Kidney capillary endothelial cell (primary cell): ENCODE data around the gene PLCH2.

ENCODE experiments used
- DNase-seq: peaks from one replicate; pipeline ENCODE4 v3.0.0-alpha.2; 2018; ENCODE audit warnings: low spot score

PLCH2 gene

DNA sequence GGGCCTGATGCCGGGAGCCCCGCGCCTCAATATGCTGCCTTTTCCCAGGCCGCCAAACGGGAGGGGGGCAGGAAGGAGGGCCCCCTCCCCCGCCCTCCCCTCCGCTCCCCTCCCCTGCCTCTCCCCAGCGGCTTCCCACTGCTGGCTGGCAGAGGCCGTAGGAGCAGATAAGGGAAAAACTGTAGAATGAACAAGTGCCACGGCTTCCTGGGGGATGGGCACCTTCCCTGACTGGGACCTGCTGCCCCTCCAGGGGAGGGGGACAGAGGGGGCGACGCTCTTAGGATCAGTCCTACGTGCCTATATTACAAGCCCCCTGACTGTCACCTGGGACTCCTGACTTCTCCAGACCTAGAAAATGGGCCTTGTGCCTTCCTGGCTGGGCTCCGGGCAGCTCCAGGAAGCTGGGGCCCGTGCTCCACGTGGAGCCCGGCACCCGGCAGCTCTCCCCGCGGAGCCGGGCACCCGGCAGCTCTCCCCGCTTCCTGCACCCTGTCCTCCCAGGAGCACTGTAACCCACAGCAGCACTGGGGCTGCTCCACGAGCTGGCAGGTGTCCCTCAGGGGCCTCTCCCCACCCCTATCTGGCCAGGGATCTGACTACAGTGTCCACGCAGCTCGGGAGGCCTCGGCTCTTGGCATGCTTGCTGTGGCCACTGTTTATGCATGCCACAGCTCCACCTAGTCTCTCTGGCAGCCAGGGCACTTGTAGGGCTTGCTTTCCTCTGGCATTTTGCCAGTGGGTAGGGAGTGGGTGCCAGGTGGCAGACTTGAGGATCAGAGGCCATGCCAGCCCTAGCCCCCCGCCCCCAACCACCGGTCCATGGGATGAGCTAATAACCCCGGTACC, 54.6 kb downstream of the PLCH2 start:
- DNase-seq: no peak

DNA sequence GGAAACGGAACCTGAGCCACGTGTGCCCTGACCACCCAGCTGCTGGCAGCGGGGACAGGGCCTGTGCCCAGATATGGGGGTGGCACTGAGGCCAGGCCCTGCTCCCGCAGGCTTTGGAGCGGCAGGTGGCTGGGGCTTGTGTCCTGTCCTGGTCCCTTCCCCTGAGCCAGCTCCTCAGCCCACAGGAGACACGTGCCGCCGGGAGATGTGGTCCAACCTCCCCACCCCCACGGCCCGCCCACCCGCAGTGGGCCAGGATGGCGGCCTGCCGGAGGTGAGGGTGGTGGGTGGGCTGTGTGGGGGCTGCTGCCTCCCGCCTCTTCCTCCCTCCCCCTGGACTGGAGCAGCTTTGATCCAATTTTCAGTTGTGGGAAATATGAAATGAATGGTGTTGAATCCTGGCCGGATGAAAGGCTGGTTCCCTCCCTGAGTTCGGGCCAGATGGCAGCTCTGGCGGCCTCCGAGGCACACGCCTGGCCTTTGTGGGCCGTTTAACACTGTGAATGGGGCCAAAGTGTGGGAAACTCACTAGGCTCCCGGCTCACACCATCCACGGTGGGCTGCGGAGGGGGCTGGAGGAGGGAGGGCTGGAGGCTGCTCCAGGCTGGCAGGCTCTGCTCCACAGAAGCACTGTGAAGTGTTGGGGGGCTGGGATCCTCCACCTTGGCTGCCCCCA, 56.5 kb downstream of the PLCH2 start:
- DNase-seq: no peak

DNA sequence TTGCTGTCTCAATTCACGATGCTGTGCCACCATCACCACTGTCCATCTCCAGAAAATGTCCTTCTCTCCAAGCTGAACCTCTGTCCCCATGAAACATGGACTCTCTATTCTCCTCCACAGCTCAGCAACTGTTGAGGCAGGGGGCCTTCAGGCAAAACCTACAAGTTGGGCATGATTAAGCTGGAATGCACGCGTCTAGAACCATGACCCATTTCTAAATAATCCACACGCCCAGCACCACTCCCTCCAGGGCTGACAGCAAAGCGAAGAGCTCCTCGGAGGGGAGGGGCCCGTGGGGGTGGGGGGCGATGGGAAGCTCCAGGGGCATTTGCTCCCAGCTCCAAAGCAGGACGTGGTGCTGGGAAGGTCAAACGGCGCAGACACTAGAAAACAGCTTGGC, 57.3 kb downstream of the PLCH2 start:
- DNase-seq: no peak

DNA sequence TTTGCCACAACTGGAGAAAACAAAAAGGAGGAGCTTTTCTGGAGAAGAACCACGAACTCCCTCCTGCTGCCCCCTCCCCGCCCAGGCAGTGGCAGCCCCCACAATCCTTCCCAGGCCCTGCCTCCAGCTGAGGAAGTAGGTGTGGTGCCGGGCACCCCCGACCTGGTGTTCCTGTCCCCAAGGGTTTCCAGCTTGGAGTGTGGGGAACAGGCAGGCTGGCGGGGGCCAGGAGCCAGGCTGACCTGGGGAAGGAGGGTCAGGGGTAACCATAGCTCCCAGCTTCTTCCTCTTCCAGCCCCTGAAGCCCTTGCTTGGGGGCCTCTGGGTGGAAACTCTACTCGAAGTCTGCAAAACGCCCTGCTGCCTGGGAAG, 58.2 kb downstream of the PLCH2 start:
- DNase-seq: no peak

DNA sequence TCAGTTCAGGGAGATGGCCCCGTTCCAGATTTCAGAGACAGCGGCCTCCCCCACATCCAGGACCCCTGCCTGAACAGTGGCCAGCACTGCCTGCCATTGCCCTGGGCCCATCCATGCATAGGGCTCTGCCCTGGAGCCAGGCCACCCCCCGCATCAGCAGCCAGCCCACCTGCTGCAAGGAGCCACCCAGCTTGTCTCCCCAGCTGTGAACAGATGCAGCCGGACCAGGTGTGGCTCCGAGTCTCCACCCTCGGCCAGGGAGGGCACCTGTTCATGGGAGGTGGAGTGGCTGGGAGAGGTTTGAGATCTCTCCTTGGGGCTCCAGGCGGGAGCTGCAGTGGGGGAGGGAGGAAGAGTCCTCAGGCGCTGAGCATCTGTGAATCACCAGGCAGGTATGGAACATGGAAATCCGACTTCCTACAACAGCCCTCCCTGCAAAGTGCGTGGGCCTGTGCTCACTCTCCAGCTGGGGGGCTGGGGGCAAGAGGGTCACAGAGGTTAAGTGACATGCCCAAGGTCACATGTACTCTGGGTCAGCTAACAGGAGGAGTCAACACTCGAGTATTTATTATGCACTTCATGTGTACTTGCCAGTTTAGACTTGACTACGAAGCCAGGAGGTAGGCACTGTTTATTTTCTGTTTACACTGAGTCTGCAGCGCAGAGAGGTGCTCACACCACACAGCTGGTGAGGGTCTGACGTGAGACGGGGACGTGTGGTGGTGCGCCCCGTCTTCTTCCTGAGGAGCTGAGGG, 58.8 kb downstream of the PLCH2 start:
- DNase-seq: no peak

DNA sequence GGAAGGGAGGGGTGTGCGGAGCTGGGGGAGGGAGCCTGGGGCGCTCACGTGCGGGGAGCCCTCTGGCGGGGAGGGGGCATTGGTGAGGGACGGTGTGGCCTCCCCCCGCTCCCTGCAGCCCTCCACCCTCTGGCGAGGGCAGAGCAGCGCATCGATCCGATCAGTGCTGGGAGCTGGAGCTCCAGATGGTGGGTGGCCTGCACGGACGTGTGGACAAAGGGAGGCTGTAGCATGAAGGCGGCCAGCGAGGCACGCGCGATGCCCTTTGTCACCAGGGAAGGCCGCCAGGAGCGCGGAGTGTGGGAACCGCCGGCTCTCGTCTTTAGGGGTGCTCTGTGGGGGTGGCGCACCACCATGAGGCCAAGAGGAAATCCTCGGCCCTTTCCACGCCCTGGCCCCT, 59.4 kb downstream of the PLCH2 start:
- no peak for DNase-seq

DNA sequence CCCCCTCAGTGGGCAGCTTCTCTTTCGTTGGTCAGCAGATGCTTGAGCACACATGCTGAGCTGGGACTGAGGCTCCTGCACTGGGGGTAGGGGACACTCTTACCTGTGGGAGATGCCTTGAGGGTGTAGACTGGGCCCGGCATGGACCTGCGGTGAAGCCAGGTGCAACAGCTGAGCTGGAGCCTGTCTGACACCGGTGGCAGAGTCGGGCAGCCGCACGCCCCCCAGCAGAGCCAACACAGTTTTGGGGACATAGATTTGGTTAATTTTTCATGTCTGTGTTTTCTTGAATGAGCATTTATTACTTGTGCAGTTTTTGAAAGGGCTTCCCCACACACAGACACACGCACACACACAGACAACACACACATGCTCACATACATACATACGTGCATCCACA, 59.9 kb downstream of the PLCH2 start:
- no peak for DNase-seq

DNA sequence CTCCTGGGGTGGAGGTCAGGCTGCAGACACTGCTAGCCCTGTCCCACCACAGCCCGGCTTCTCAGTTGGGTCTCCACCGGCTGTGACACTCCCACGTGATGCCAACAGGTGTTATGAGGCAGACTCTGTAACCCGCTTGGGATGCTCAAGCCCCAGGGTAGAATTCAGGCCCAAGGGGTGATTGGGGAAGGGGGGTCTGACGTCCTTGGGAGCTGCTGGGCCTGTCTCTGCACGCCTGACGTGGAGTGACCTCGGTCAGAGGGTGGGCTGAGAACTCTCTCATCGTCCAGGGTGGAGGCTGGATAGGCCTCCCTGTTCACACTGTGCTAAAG, 61.7 kb downstream of the PLCH2 start:
- DNase-seq: no peak

DNA sequence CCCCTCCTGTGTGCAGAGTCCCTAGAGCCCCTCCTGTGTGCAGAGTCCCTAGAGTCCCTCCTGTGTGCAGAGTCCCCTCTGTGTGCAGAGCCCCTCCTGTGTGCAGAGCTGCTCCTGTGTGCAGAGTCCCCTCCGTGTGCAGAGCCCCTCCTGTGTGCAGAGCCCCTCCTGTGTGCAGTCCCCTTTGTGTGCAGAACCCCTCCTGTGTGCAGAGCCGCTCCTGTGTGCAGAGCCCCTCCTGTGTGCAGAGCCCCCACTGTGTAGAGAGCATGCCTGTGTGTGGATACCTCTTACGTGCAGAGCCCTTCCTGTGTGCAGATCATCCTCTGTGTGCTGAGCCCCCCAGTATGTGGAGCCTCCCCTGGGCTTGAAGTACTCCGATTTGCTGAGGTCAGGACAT, 62.3 kb downstream of the PLCH2 start:
- DNase-seq: no peak

DNA sequence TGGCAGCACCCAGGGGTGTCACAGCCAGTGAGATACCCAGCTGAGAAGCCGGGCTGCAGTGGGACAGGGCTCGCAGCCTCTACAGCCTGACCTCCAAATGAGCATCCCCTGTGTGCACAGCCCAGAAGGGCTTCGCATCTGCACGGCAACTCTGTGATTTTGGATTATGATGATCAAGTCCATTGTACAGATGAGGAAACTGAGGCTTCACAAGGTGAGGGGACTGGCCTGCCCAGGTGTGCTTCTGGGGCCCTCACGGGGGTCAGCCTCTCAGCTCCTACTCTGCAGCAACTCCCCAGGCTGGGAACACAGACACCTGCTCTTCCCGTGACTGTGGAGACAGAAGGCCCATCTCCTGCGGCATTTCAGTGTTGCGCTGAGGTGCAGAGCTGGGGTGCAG, 62.8 kb downstream of the PLCH2 start:
- no peak for DNase-seq

DNA sequence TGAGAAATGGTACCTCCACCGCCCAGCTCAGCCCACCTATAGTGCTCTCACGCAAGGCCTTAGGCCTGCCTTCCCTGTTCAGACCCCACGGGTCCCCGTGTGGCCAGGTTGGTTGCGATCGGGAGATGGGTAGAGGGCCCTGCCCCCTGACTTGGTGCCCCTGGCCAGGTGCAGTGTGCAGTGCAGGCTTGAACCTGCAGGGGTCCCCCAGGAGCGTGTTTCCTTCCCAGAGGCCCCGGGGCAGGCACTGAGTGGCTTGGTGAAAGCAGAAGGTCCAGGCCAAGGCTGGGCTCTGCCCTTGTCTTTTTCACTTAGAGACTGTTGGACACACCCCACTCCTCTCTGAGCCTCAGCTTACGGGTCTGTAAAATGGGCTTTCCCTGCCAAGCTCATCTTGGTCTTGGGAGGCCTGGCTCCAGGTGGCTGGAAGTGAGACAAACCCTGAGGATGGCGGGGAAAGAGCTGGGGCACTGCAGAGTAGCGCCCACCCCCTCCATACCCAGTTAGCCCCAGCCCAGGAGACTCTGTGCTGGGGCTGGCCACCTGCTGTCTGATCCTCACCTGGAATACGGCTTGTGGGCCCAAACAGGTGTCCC, 63.3 kb downstream of the PLCH2 start:
- no peak for DNase-seq

DNA sequence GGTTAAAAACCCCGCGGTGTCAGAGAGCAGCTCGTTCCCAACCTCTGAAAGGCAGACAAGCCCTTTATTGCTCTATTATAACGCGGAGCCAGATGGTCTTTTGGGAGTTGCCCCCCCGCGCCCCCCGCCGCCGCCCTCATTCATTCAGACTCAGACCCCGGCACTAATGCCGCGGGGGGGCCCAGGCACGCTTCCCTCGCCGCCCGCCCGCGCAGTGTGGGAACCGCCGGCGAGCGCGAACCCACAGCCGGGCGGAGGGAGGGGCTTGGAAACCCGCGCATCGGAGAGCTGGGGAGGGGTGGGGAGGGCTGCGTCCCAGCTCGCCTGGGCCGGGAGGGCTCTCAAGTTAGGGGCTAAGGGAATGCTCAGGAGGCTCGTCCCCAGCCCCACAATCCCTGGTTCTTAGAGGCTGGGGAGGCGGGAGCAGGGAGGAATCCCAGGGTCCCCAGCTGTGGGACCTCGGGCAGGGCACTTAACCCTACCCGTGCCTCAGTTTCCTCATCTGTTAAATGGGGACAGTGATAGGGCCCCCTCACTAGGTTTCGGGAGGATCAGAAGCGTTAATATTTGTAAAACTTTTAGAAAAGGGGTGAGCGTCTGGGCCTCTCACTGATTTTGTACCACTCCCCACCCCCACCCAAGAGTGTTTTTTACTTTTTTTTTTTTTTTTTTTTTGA, 64.9 kb downstream of the PLCH2 start:
- no peak for DNase-seq

DNA sequence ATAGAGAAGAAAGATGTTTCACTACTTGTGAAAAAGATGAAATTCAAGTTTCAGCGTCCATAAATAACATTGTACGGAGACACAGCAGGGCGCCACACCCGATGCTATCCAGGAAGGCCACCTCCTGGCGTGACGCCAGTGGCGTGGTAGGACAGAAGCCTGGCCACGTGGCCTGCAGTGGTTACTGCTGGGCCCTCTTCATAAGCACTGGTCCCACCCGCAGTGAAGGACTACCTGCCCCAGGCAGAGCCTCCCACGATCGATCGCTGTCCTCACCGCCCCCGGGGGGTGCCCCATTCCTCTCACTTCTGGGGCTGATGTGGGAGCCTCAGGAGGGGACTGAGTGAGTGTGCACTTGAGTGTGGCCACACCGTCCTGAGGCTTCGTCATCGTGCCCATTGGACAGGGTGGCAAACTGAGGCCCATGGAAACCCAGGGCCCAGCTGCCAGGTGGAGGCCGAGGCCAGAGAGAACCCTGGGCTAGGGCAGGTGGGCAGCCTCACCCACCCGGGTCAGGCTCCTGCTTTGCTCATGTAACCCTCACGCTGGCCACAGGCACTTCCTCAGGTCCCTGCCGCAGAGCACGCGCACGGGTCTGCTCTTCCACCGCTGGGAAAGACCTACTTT, 65.6 kb downstream of the PLCH2 start:
- DNase-seq: no peak

DNA sequence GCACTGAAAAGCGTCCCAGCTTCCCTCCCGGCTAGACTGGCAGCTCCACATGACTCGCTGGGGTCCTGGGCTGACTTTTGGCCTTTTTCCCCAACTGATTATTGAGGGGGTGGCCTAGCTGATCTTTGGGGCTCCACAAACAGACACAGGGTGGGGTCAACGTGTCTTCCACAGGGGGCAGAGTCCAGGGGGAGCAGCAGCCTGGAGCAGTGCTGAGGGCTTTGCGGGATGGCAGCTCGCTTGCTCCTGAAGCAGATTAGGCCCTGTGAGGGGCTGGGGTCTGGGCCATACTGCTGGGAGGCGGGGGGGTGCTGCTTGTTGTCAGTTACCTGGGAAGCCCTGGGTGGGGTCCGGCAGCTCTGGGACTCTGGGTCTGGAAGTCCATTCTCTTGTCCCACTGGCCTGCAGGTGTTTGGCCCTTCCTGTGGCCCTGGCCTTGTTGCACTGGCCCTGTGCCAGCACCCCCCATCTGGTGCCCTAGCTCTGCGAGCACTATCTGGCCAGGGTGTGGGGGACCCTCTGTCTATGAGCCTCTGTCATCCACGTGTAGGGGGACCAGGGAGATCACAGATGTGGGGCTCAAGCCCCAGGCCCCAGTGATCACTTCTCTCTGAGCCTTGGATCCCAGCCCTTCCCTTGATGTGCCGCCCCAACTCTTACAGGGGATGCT, 66.3 kb downstream of the PLCH2 start:
- no peak for DNase-seq

DNA sequence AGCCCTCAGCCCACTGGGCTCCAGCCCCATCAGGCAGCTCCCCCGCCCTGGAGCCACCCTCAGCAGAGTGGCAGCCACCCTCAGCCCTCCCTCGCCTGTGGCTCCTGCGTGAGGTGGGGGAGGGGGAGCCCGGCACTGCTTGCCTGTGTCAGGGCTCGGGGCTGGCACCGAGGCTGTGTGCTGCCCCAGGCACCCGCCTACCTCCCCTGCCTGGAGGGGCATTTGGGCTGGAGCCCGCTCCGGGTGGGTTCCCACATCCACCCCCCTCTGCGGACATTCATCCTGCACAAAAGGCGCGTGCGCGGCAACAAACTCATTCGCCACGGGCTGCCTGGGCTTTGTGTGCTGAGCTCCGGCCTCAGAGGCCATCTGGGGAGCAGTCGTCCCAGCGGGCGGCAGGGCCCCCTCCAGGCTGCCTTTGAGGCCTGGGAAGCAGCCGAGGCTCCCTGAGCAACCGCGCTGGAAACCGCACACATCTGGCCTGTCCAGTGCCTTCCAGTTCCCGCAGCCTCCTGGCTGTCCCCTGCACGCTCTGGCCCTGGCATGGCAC, 67.5 kb downstream of the PLCH2 start:
- DNase-seq: no peak

DNA sequence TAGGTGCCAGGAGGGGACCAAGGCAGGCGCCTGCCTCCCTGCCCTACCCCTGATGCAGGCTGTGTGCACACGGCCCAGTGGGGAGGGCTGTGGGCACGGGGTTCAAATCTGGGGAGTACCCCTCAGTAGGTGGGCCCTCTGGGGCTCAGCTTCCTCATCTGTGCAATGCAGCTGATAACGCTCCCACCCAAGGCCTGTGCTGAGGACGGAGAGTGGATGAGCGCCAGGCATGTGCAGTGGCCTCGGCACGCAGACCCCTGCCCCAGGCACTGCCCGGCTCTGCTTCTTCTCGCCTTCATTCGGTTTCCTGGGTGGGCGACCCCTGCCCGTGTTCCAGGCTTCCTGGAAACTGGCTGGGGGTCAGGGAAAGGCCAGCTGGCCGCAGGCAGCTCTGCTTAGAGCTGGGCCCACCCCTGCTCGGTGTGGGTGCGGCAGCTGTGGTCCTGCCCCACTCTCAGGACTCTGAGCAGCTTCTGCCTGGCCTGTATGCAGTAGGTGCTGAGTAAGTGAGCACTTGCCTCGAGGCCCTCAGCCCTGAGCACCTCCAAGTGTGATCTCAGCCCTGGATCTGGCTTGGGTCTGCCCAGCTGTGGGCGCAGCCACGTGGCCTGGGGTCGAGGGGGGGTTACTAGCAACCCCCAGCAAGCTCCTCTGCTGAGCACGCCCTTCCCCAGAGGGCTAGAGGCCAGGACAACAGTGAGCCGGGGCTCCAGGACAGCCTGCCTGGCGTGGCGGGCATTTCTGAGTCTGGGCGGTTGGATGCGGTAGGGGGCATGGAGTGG, 68.2 kb downstream of the PLCH2 start:
- DNase-seq: no peak

DNA sequence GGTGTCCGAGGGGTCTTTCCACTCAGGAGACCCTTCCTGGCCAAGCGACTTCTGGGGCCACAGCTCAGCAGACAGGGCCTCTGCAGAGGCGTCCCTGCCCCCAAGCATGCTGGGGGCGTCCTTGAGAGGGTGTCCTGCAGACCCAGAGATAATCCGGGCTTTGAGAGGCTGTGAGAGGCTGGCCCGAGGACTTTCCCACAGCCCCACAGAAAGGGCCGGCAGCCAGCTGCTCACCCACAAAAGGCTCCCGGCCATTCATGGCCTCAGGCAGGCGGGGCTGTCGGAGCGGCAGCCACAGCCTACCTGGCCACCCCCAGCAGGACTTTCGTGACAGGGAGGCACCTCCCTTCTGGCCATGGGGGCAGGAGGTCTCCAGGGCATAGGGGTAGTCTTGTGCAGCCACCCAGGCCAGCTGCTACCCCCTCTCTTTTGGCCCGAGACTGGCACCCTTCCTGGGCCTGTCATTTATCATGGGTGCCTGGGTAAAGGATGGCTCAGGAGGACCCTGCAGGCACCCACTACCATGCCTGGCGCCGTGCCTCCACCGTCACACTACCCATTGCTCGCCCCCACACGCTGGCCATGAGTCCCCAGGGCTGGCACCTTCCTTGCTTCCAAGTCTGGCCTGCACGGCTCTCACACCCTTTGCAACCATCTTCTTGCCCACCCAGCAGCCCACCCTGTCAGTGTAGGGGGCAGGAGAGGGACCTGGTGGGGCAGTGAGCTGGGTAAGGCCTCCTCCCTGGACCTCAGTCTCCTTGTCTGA, 69.0 kb downstream of the PLCH2 start:
- no peak for DNase-seq

DNA sequence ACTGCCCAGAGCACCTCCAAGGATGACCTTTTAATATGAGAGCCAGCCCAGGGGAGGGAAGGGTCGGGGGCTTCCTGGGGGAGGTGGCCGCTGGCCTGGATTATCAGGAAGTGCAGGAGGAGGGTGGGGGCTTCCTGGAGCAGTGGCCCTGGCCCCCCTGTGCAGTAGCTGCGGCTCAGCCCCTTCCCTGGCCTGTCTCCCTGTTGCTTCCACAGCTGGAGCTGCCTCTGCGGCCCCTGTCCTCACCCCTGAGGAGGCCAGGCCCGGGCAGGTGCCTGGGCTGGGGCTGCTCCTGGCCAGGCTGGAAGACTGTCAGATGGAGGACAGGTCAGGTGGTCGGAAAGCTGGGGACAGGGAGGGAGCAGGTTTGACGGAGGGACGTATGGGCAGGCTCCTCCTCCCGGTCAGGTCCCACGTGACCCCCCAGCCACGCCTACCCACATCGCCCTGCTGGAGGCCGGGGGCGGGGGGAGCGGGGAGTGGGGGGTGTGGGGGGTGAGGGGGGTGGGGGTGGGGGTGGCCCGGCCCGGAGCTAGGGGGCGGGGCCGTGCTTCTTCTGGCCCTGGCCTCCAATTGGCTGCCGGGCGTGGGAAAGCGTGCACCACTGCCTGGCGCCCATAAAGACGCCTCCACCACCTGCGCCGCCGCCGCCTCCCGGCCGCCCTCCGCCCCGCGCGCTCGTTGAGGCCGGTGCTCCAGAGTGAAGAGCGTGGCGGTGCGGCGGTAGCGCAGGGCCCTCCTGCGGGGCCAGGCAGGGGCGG, 69.8 kb downstream of the PLCH2 start:
- DNase-seq: peak; percentile 74
